GM23338 (cell line): Measurements from ENCODE around the gene SIGLEC7. TPM values are rescaled to one million over a fixed set of nuclear protein-coding genes. Genes with fewer than 3 reads are reported as not detected.
"Not testable (repeated sequence)": the region's sequence is repeated elsewhere in the genome, so short reads cannot be mapped to it uniquely, and the experiment has no call there.

ENCODE experiments used
- ATAC-seq: fragments of 200-7000 bp; cut with Tn5 transposase; 3 replicates; pipeline ENCODE4 v1.9.1; 2020
- DNase-seq: peaks from one replicate; pipeline ENCODE4 v3.0.0-alpha.2; 2015; ENCODE audit warnings: low spot score
- H2AFZ ChIP-seq: fragments of 200-600 bp; sonication (generic); 2 replicates; pipeline ENCODE4 v1.8.0; 2016; ENCODE audit warnings: antibody characterized with exemption, mild to moderate bottlenecking, moderate library complexity
- H3F3A ChIP-seq: fragments of 200-600 bp; sonication (generic); replicated peaks from 2 replicates; pipeline ENCODE4 v1.8.0; 2017; ENCODE audit warnings: antibody characterized with exemption, mixed run types, low read depth
- H3K27ac ChIP-seq: fragments of 200-600 bp; sonication (generic); 2 replicates; pipeline ENCODE4 v1.6.1; 2016; ENCODE audit warnings: low read depth
- H3K27me3 ChIP-seq: fragments of 200-600 bp; sonication (generic); 2 replicates; pipeline ENCODE4 v1.8.0; 2016; ENCODE audit warnings: mild to moderate bottlenecking, mixed run types, moderate library complexity; ENCODE audit not compliant: insufficient read depth
- H3K36me3 ChIP-seq: fragments of 200-600 bp; sonication (generic); 2 replicates; pipeline ENCODE4 v1.8.0; 2016; ENCODE audit warnings: mild to moderate bottlenecking; ENCODE audit not compliant: insufficient read depth
- H3K4me1 ChIP-seq: fragments of 200-600 bp; sonication (generic); 2 replicates; pipeline ENCODE4 v1.8.0; 2016; ENCODE audit warnings: mild to moderate bottlenecking, moderate library complexity; ENCODE audit not compliant: insufficient read depth
- H3K4me2 ChIP-seq: fragments of 200-600 bp; sonication (generic); 2 replicates; pipeline ENCODE4 v1.7.1; 2017; ENCODE audit warnings: mixed run types
- H3K4me3 ChIP-seq: fragments of 200-600 bp; sonication (generic); 2 replicates; pipeline ENCODE4 v1.6.1; 2016; ENCODE audit warnings: mixed run types
- H3K79me2 ChIP-seq: fragments of 200-600 bp; sonication (generic); replicated peaks from 2 replicates; pipeline ENCODE4 v1.8.0; 2017; ENCODE audit warnings: mild to moderate bottlenecking; ENCODE audit not compliant: insufficient read depth
- H3K9me2 ChIP-seq: fragments of 200-600 bp; sonication (generic); 2 replicates; pipeline ENCODE4 v1.8.0; 2017; ENCODE audit not compliant: insufficient read depth
- H4K20me1 ChIP-seq: fragments of 200-600 bp; sonication (generic); replicated peaks from 2 replicates; pipeline ENCODE4 v1.8.0; 2017; ENCODE audit warnings: mild to moderate bottlenecking; ENCODE audit not compliant: insufficient read depth
- H3K27ac Mint-ChIP-seq: 2 replicates; pipeline ENCODE4 v1.8.0; 2020; ENCODE audit warnings: inconsistent platforms, mild to moderate bottlenecking, moderate library complexity, mixed read lengths
- H3K27me3 Mint-ChIP-seq: 3 replicates; pipeline ENCODE4 v1.8.0; 2022; ENCODE audit warnings: low read depth, mild to moderate bottlenecking, moderate library complexity, mixed read lengths, inconsistent platforms; ENCODE audit not compliant: insufficient read depth, poor library complexity
- H3K36me3 Mint-ChIP-seq: 3 replicates; pipeline ENCODE4 v1.8.0; 2021; ENCODE audit warnings: low read depth, mild to moderate bottlenecking, inconsistent platforms, moderate library complexity, mixed read lengths
- H3K4me1 Mint-ChIP-seq: 3 replicates; pipeline ENCODE4 v1.8.0; 2020; ENCODE audit warnings: mild to moderate bottlenecking, inconsistent platforms, mixed read lengths
- H3K4me3 Mint-ChIP-seq: 3 replicates; pipeline ENCODE4 v1.8.0; 2021; ENCODE audit warnings: moderate library complexity, mild to moderate bottlenecking, inconsistent platforms, mixed read lengths
- H3K9me3 Mint-ChIP-seq: 3 replicates; pipeline ENCODE4 v1.8.0; 2020; ENCODE audit warnings: moderate library complexity, mild to moderate bottlenecking, inconsistent platforms, mixed read lengths
- EZH2phosphoT487 ChIP-seq: fragments of 200-600 bp; sonication (generic); IDR thresholded peaks from one replicate; pipeline ENCODE4 v1.8.1; 2018; ENCODE audit warnings: antibody characterized with exemption; ENCODE audit not compliant: unreplicated experiment
- JUNB ChIP-seq: IDR thresholded peaks from one replicate; pipeline ENCODE4 v1.6.1; 2016; ENCODE audit warnings: antibody characterized with exemption; ENCODE audit not compliant: unreplicated experiment
- NANOG ChIP-seq: IDR thresholded peaks from 2 replicates; pipeline ENCODE4 v1.6.1; 2016; ENCODE audit warnings: antibody characterized with exemption, borderline replicate concordance
- POLR2AphosphoS5 ChIP-seq: IDR thresholded peaks from 2 replicates; pipeline ENCODE4 v1.6.1; 2016; ENCODE audit warnings: antibody characterized with exemption, low read depth
- STAT1 ChIP-seq: IDR thresholded peaks from one replicate; pipeline ENCODE4 v1.6.1; 2016; ENCODE audit warnings: antibody characterized with exemption; ENCODE audit not compliant: unreplicated experiment
- polyA plus RNA-seq: library from polyadenylated mRNA; unstranded; fragments of >200 nt; fragmentation: Nextera tagmentation; extraction: Ambion mirVana; gene quantifications from 2 replicates; pipeline ENCODE4 v1.2.1, GENCODE V29; 2016
- total RNA-seq: library from RNA; depleted of rRNA; stranded (reverse); fragments of >200 nt; shearing (Covaris generic); gene quantifications from 2 replicates; pipeline ENCODE4 v1.2.3, GENCODE V29; 2014
- TF ChIP-seq, protein P1 (sequence below): fragments of 250-450 bp; sonication (Bioruptor Pico); IDR thresholded peaks from 2 replicates; pipeline ENCODE4 v1.5.0; 2020; ENCODE audit warnings: mild to moderate bottlenecking, moderate library complexity
- TF ChIP-seq, protein P2 (sequence below): IDR thresholded peaks from 2 replicates; pipeline ENCODE4 v1.6.1; 2016; ENCODE audit warnings: antibody characterized with exemption
- TF ChIP-seq, protein P3 (sequence below), 2 experiments: fragments of 200-600 bp in 1 of 2; sonication (generic) in 1 of 2; conservative IDR thresholded peaks; 2 replicates each; pipeline versions ENCODE4 v1.5.1 to v1.6.1; 2016 to 2017; ENCODE audit warnings: antibody characterized with exemption in 2 of 2, low read depth in 2 of 2, mild to moderate bottlenecking in 2 of 2, moderate library complexity in 1 of 2

The SIGLEC7 gene
- total and polyA plus RNA-seq, 2 experiments from 2014 or later = not detected

DNA sequence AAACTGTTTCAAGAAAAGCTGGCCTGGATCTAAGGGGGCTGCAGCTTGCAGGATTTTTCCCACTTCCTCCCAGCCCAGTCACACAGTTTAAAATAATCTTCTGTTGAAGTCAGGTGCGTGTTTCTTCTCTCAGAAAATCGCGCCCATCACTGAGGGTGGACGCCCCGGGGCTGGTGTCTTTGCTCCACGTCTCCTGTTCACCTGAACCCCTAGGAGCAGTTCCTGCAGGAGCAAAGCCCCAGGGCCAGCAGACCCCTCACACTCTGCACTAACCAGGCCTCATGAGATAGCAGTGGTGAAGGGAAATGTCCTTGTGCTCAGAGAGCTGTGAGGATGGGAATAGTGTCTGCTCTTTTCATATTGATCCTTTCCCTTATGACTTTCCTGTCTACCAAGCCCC, 920 bp upstream of the SIGLEC7 start:
- H3K4me3 Mint-ChIP-seq = peak overlapping the region; percentile 55; the same call in 1 of the 3 replicates
- ATAC-seq (no peak), DNase-seq (no peak)
- Histone ChIP-seq H3K36me3 (no peaks in the 10 kb centered on the region), H3K4me2 (peak overlapping the region; percentile 60; the same call in 1 of the 2 replicates), H3K4me1 (peaks cover 14% of the 10 kb centered on the region), H2AFZ (peak overlapping the region; percentile 89), H3K79me2 (no peaks in the 10 kb centered on the region), H3K4me3 (peak overlapping the region; percentile 34), H3K27me3 (no peaks in the 10 kb centered on the region), H3K27ac (no peak overlapping the region), H4K20me1 (no peaks in the 10 kb centered on the region), H3K9me2 (no peaks in the 10 kb centered on the region), H3F3A (no peaks in the 10 kb centered on the region)
- no peak overlapping the region for H3K27ac Mint-ChIP-seq
- H3K9me3 Mint-ChIP-seq = peaks cover 3% of the 10 kb centered on the region; the same call in 2 of the 3 replicates
- no peak for TF ChIP-seq JUNB
- TF ChIP-seq, protein P1, sequence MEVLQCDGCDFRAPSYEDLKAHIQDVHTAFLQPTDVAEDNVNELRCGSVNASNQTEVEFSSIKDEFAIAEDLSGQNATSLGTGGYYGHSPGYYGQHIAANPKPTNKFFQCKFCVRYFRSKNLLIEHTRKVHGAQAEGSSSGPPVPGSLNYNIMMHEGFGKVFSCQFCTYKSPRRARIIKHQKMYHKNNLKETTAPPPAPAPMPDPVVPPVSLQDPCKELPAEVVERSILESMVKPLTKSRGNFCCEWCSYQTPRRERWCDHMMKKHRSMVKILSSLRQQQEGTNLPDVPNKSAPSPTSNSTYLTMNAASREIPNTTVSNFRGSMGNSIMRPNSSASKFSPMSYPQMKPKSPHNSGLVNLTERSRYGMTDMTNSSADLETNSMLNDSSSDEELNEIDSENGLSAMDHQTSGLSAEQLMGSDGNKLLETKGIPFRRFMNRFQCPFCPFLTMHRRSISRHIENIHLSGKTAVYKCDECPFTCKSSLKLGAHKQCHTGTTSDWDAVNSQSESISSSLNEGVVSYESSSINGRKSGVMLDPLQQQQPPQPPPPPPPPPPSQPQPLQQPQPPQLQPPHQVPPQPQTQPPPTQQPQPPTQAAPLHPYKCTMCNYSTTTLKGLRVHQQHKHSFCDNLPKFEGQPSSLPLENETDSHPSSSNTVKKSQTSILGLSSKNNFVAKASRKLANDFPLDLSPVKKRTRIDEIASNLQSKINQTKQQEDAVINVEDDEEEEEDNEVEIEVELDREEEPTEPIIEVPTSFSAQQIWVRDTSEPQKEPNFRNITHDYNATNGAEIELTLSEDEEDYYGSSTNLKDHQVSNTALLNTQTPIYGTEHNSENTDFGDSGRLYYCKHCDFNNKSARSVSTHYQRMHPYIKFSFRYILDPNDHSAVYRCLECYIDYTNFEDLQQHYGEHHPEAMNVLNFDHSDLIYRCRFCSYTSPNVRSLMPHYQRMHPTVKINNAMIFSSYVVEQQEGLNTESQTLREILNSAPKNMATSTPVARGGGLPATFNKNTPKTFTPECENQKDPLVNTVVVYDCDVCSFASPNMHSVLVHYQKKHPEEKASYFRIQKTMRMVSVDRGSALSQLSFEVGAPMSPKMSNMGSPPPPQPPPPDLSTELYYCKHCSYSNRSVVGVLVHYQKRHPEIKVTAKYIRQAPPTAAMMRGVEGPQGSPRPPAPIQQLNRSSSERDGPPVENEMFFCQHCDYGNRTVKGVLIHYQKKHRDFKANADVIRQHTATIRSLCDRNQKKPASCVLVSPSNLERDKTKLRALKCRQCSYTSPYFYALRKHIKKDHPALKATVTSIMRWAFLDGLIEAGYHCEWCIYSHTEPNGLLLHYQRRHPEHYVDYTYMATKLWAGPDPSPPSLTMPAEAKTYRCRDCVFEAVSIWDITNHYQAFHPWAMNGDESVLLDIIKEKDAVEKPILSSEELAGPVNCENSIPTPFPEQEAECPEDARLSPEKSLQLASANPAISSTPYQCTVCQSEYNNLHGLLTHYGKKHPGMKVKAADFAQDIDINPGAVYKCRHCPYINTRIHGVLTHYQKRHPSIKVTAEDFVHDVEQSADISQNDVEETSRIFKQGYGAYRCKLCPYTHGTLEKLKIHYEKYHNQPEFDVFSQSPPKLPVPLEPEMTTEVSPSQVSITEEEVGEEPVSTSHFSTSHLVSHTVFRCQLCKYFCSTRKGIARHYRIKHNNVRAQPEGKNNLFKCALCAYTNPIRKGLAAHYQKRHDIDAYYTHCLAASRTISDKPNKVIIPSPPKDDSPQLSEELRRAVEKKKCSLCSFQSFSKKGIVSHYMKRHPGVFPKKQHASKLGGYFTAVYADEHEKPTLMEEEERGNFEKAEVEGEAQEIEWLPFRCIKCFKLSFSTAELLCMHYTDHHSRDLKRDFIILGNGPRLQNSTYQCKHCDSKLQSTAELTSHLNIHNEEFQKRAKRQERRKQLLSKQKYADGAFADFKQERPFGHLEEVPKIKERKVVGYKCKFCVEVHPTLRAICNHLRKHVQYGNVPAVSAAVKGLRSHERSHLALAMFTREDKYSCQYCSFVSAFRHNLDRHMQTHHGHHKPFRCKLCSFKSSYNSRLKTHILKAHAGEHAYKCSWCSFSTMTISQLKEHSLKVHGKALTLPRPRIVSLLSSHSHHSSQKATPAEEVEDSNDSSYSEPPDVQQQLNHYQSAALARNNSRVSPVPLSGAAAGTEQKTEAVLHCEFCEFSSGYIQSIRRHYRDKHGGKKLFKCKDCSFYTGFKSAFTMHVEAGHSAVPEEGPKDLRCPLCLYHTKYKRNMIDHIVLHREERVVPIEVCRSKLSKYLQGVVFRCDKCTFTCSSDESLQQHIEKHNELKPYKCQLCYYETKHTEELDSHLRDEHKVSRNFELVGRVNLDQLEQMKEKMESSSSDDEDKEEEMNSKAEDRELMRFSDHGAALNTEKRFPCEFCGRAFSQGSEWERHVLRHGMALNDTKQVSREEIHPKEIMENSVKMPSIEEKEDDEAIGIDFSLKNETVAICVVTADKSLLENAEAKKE (CRISPR knock-in tag) = no peak
- TF ChIP-seq, protein P2, sequence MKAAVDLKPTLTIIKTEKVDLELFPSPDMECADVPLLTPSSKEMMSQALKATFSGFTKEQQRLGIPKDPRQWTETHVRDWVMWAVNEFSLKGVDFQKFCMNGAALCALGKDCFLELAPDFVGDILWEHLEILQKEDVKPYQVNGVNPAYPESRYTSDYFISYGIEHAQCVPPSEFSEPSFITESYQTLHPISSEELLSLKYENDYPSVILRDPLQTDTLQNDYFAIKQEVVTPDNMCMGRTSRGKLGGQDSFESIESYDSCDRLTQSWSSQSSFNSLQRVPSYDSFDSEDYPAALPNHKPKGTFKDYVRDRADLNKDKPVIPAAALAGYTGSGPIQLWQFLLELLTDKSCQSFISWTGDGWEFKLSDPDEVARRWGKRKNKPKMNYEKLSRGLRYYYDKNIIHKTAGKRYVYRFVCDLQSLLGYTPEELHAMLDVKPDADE = no peak
- TF ChIP-seq, protein P3, sequence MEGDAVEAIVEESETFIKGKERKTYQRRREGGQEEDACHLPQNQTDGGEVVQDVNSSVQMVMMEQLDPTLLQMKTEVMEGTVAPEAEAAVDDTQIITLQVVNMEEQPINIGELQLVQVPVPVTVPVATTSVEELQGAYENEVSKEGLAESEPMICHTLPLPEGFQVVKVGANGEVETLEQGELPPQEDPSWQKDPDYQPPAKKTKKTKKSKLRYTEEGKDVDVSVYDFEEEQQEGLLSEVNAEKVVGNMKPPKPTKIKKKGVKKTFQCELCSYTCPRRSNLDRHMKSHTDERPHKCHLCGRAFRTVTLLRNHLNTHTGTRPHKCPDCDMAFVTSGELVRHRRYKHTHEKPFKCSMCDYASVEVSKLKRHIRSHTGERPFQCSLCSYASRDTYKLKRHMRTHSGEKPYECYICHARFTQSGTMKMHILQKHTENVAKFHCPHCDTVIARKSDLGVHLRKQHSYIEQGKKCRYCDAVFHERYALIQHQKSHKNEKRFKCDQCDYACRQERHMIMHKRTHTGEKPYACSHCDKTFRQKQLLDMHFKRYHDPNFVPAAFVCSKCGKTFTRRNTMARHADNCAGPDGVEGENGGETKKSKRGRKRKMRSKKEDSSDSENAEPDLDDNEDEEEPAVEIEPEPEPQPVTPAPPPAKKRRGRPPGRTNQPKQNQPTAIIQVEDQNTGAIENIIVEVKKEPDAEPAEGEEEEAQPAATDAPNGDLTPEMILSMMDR (conservative IDR thresholded peaks at IDR 0.05; ENCODE audit: low read depth in 2 of 2) = no peak
- no peak for TF ChIP-seq NANOG
- TF ChIP-seq EZH2phosphoT487 = no peak
- no peak for TF ChIP-seq POLR2AphosphoS5
- no peak for TF ChIP-seq STAT1
- H3K4me1 Mint-ChIP-seq = peaks cover 31% of the 10 kb centered on the region
- peaks cover 27% of the 10 kb centered on the region for H3K27me3 Mint-ChIP-seq
- no peaks in the 10 kb centered on the region for H3K36me3 Mint-ChIP-seq

DNA sequence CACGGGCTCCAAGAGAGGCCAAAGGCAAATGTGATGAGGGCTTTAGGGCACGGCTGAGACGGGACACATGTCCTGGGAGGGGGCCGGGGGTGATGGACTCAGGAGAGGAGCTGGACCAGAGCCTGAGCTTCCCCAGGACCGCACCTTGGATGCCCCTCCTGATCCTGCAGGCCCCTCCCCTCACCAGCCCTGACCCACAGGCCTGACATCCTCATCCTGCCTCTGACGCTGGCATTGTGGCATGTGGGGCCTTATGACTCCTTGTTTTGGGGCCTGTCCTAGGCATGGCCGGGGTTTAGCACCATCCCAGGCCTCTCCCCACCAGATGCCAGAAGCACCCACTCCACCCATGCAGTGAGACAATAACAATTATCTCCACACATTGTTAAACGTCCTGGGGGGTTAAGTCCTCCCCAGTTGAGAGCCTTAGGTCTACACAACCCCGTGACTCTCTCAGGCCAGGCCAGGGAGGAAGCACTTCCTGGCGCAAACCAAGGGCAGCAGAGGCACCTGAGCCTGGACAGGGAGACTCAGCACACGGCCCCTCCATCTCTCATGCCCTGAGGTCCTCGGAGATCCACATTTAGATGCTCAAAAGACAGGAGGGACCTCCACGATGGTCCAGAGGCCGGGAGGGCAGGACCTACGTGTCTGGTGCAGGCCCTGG, 841 bp downstream of the SIGLEC7 start:
- H3K4me1 ChIP-seq = peaks cover 14% of the 10 kb centered on the region
- H3K36me3 ChIP-seq, H3K4me3 Mint-ChIP-seq, H3K36me3 Mint-ChIP-seq, H3K79me2 ChIP-seq, H3K4me2 ChIP-seq, H4K20me1 ChIP-seq, H3F3A ChIP-seq, H3K9me2 ChIP-seq, H3K9me3 Mint-ChIP-seq, DNase-seq, H3K4me3 ChIP-seq, H3K27ac ChIP-seq, H2AFZ ChIP-seq, H3K27ac Mint-ChIP-seq, H3K27me3 ChIP-seq, ATAC-seq: not testable (repeated sequence)
- Mint-ChIP-seq H3K4me1 (peaks cover 21% of the 10 kb centered on the region), H3K27me3 (peaks cover 22% of the 10 kb centered on the region)
